ENCODE measurements around the gene SECISBP2L. TPM values are rescaled to one million over a fixed set of nuclear protein-coding genes. Genes with fewer than 3 reads are reported as not detected.

SECISBP2L gene
- total RNA-seq, 4 donors from 2014 or later, result 27.7 to 63.2 (median 33.2) TPM

DNA sequence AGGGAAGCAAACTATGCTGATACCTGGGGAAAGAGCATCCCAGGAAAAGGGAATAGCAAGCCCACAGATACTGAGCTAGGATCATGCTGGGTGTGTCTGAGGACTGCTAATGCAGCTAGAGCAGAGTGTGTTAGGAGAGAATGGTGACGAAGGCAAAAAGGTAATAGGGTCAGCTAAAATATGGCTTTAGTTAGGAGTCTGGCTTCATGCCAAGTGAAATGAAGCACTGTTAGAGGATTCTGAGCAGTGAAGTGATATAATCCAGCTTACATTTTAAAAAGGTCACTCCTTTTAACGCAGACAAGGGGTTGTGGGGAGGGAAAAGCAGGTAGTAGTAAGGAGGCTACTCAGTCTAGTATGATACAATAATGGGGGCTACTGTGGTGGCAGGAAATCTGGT lies 30.4 kb downstream of the SECISBP2L start:
- Histone ChIP-seq H3K27ac (no peak overlapping the region), H3K27me3 (no peaks in the 10 kb centered on the region), H3K4me3 (no peak overlapping the region), H3K4me1 (no peaks in the 10 kb centered on the region), H3K36me3 (peaks cover 0 to 47% (median 22%) of the 10 kb centered on the region in 4 donors), H3K9me3 (no peaks in the 10 kb centered on the region)
- WGBS, 2 donors (ENCODE audit: low coverage in 1 of 2), result 61 to 78% methylated on average over 2 of the region's 2 CpGs
- no peak for DNase-seq
- in situ Hi-C loops (cut with MboI; ENCODE audit: low pct_ligation_motif_present in 1 of 4, low pct_unique_long_range_greater_than_20kb in 1 of 4, low sequenced_read_pairs in 3 of 4) (no loop called here), intact Hi-C loops (cut with DNase I; ENCODE audit: low total_unique reads) (no loop called here)
- TF ChIP-seq, protein P1, sequence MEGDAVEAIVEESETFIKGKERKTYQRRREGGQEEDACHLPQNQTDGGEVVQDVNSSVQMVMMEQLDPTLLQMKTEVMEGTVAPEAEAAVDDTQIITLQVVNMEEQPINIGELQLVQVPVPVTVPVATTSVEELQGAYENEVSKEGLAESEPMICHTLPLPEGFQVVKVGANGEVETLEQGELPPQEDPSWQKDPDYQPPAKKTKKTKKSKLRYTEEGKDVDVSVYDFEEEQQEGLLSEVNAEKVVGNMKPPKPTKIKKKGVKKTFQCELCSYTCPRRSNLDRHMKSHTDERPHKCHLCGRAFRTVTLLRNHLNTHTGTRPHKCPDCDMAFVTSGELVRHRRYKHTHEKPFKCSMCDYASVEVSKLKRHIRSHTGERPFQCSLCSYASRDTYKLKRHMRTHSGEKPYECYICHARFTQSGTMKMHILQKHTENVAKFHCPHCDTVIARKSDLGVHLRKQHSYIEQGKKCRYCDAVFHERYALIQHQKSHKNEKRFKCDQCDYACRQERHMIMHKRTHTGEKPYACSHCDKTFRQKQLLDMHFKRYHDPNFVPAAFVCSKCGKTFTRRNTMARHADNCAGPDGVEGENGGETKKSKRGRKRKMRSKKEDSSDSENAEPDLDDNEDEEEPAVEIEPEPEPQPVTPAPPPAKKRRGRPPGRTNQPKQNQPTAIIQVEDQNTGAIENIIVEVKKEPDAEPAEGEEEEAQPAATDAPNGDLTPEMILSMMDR (IDR thresholded peaks at IDR 0.05), result no peak
- TF ChIP-seq POLR2A (IDR thresholded peaks at IDR 0.05), result no peak
- TF ChIP-seq POLR2AphosphoS5 (IDR thresholded peaks at IDR 0.05), result no peak
- TF ChIP-seq EP300 (IDR thresholded peaks at IDR 0.05; ENCODE audit: low read depth), result no peak

DNA sequence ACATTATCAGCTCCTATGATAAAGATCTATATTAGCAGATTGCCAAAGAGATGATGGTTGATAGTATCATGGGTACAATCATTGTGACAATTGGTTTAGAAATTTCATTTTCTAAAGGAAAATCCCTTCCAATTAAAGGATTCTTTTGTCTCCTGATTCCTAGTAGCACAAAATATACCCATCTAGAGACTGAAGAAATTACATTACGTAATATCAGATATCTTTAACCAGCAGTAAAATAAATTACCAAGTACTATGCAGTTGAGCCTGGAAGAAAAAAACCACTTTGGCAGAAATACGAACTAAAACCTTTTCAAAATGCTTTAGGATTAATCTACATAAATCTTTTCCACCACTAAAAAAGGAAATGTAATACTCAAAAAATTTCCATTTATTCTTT lies 46.9 kb downstream of the SECISBP2L start:
- 90 to 91% methylated on average over 2 of the region's 2 CpGs for WGBS, 2 donors (ENCODE audit: low coverage in 1 of 2)
- Histone ChIP-seq H3K9me3 (no peaks in the 10 kb centered on the region), H3K27ac (no peak overlapping the region), H3K4me1 (no peaks in the 10 kb centered on the region), H3K4me3 (no peak overlapping the region), H3K27me3 (no peaks in the 10 kb centered on the region), H3K36me3 (peaks cover 0 to 43% (median 12%) of the 10 kb centered on the region in 4 donors)
- intact Hi-C loops (cut with DNase I; ENCODE audit: low total_unique reads), result no loop called here
- no peak for DNase-seq
- in situ Hi-C loops (cut with MboI; ENCODE audit: low pct_ligation_motif_present in 1 of 4, low pct_unique_long_range_greater_than_20kb in 1 of 4, low sequenced_read_pairs in 3 of 4), result no loop called here
- TF ChIP-seq POLR2A (IDR thresholded peaks at IDR 0.05) (no peak), EP300 (IDR thresholded peaks at IDR 0.05; ENCODE audit: low read depth) (no peak), POLR2AphosphoS5 (IDR thresholded peaks at IDR 0.05) (no peak)
- TF ChIP-seq, protein P1 (IDR thresholded peaks at IDR 0.05), result no peak

- H3K36me3 ChIP-seq, result peaks cover 0 to 57% (median 18%) of the 10 kb centered on the region in 4 donors
- no peaks in the 10 kb centered on the region for H3K27me3 ChIP-seq
- H3K27ac ChIP-seq, result no peak overlapping the region
- TF ChIP-seq POLR2AphosphoS5 (IDR thresholded peaks at IDR 0.05) (no peak), POLR2A (IDR thresholded peaks at IDR 0.05) (no peak), EP300 (IDR thresholded peaks at IDR 0.05; ENCODE audit: low read depth) (no peak)
- TF ChIP-seq, protein P1 (IDR thresholded peaks at IDR 0.05), result no peak
- in situ Hi-C loops (cut with MboI; ENCODE audit: low pct_ligation_motif_present in 1 of 4, low pct_unique_long_range_greater_than_20kb in 1 of 4, low sequenced_read_pairs in 3 of 4), result no loop called here
- H3K4me3 ChIP-seq, result no peak overlapping the region
- no peak for DNase-seq
- intact Hi-C loops (cut with DNase I; ENCODE audit: low total_unique reads), result no loop called here
- 96 to 100% methylated on average over 2 of the region's 2 CpGs for WGBS, 2 donors (ENCODE audit: low coverage in 1 of 2)
- no peaks in the 10 kb centered on the region for H3K9me3 ChIP-seq
- no peaks in the 10 kb centered on the region for H3K4me1 ChIP-seq
Measured at GRCh38 chr15:48996276-48996675, 50.0 kb downstream of the SECISBP2L start.

- Histone ChIP-seq H3K27ac (no peak overlapping the region), H3K4me1 (no peaks in the 10 kb centered on the region), H3K4me3 (no peak overlapping the region), H3K36me3 (peaks cover 0 to 46% (median 15%) of the 10 kb centered on the region in 4 donors), H3K27me3 (no peaks in the 10 kb centered on the region), H3K9me3 (no peaks in the 10 kb centered on the region)
- in situ Hi-C loops (cut with MboI; ENCODE audit: low pct_ligation_motif_present in 1 of 4, low pct_unique_long_range_greater_than_20kb in 1 of 4, low sequenced_read_pairs in 3 of 4) (no loop called here), intact Hi-C loops (cut with DNase I; ENCODE audit: low total_unique reads) (no loop called here)
- TF ChIP-seq POLR2A (IDR thresholded peaks at IDR 0.05) (no peak), EP300 (IDR thresholded peaks at IDR 0.05; ENCODE audit: low read depth) (no peak), POLR2AphosphoS5 (IDR thresholded peaks at IDR 0.05) (no peak)
- TF ChIP-seq, protein P1 (IDR thresholded peaks at IDR 0.05), result no peak
- no peak for DNase-seq
Measured at GRCh38 chr15:48993380-48993779, 52.9 kb downstream of the SECISBP2L start.
